GM12873 (cell line): ENCODE results near the gene CASP10.

Experiments
- TF ChIP-seq, protein P1 (sequence below): IDR thresholded peaks from 2 replicates; pipeline ENCODE4 v1.5.1; 2012; ENCODE audit warnings: low read depth, mild to moderate bottlenecking, moderate library complexity, low read length, control low read depth; ENCODE audit not compliant: insufficient read depth; ENCODE audit errors: missing control alignments

Gene CASP10

DNA sequence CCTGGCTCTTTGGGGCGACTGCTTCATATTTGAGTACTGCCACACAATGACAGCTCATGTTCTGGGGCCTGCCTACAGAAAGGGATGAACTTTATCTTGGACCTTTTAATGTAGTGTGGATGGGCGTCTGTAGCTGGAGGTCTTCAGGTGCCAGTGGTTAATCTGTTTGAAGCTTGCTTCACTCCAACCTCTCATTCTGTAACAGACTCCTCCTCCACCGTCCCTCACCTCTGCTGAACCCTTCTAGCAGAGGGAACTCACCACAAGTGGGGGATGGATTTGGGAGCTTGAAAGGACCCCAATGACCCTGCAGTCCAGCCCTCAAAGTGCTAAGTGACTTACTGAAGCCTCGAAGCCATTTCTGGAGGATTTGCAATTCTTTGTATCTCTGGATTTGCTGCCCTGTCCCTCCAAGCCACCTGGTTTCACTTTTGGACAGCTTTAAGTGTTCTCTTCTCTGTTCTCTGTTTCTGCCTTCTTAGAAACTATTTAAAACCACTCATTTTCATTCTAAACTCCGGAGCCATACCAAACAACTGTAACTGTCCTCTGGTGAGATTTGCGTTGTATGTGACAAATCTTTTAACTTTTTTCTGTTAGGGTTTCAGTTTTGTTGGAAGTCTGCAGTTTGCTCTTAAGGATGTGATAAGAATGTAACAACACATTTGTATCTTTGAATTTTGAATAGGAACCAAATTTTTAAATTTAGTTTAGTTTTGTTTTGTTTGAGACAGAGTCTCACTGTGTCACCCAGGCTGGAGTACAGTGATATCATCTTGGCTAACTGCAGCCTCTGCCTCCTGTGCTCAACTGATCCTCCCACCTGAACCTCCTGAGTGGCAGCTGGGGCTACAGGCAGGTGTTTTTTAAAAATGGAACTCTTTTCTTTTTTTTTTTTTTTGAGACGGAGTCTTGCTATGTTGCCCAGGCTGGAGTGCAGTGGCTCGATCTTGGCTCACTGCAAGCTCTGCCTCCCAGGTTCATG is 40.4 kb downstream of the CASP10 start:
- TF ChIP-seq, protein P1, sequence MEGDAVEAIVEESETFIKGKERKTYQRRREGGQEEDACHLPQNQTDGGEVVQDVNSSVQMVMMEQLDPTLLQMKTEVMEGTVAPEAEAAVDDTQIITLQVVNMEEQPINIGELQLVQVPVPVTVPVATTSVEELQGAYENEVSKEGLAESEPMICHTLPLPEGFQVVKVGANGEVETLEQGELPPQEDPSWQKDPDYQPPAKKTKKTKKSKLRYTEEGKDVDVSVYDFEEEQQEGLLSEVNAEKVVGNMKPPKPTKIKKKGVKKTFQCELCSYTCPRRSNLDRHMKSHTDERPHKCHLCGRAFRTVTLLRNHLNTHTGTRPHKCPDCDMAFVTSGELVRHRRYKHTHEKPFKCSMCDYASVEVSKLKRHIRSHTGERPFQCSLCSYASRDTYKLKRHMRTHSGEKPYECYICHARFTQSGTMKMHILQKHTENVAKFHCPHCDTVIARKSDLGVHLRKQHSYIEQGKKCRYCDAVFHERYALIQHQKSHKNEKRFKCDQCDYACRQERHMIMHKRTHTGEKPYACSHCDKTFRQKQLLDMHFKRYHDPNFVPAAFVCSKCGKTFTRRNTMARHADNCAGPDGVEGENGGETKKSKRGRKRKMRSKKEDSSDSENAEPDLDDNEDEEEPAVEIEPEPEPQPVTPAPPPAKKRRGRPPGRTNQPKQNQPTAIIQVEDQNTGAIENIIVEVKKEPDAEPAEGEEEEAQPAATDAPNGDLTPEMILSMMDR = no peak

DNA sequence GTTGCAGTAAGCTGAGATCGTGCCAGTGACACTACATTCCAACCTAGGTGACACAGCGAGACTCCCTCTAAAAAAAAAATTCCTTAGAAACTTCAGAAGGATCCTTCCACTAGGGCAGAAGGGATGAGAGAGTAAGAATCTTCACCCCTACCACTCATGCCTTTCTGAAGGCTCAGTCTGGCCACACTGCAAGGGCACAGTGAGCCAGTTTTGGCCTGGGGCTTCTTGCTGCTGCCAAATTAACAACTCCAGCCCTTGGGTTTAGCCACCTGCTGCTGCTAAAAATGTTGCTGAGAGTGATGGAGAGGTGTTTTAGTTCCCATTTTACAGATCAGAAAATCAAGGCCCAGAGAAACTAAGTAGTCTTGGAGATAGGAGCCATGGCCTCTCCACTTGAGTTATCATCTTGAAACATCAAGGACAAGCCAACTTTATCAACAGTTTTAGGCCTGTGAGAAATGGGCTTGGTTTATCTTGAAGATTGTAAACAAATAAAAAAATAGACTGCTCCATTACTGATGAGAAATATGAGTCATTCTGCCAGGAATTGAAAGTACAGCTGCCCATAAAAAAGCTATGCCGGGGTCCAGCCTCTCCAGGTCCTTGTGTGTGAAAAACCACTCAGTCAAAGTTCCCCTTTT is 45.5 kb downstream of the CASP10 start:
- TF ChIP-seq, protein P1 = no peak

DNA sequence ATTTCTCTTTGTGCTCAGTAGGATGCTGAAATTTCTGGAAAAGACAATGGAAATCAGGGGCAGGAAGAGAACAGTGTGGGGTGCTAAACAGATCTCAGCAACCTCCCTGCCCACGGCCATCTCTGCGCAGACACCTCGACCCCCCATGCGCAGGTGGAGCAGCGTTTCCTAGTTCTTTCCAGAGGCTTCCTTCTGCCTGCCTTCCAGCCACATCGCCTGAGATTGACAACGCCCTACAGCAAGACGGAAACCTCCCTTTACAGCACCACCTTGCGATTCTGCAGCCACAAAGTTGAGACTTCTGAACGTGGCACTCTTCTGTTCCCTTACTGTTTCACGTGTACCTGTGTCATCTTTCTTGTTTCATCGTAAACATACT is 46.0 kb downstream of the CASP10 start:
- TF ChIP-seq, protein P1 = no peak

DNA sequence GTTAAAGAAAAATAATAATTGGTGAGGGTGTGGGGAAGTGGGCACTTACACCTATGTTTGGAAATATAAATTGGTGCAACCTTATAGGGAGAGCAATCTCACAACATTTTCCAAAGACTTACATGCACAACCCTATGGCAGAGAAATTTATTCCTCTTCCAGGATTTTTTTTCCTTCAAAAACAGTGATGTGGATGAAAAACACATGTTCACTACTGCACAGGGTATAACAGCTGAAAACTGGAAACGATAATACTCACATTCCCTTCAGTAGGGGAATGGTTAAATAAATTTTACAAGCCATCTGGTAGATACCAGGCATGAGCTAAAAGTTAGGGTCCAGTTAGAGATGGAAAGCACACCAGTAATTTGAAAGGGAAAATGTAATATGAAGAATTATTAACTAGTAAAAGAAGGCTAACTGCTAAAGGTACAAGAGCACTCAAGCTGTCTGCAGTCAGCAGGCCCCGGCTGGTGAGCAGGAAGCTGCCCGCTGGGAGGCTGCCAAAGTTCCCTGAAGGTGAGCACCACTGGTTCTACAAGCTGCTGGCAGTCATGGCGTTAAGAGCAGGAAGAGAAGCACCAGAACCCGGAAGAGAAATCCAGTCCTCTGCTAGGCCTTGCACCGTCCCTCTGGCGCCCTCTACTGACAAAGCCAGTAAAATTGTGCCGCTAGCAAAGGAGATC is 49.0 kb downstream of the CASP10 start:
- TF ChIP-seq, protein P1 = peak; percentile 97

DNA sequence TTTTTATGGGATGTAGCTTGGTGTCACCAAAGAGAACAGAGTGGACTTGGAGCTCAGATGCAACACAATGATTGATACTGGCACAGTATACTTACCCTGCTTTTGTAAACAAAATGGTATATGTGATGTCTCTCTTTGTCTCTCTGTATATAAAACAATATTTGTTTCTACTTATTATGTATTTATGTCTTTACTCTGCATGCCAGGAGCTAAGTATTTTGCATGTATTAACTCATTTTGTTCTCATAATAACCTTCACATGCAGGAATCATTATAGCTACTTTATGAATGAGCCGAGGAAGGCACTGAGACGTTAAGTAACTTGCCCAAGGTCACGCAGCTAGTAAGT is 49.5 kb downstream of the CASP10 start:
- TF ChIP-seq, protein P1 = no peak

DNA sequence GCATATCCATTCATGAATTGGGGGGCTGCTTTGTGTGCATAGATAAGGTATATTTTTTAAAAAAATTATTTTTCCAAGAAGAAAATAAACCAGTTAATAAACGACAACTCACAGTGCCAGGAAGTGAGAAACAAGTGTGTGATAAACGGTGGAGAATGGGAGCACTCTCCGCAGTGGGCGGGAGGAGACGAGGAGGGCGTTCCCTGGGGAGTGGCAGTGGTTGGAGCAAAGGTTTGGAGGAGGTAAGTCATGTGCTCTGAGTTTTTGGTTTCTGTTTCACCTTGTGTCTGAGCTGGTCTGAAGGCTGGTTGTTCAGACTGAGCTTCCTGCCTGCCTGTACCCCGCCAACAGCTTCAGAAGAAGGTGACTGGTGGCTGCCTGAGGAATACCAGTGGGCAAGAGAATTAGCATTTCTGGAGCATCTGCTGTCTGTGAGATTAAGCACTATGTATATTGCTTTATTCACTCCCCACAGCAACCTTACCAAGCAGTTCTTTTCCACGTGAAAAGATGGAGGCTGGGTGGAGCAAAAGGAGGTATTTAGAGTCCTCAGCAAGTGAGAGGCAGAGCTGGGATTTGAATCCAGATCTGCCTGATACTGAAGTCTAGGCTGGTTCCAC is 50.4 kb downstream of the CASP10 start:
- TF ChIP-seq, protein P1 = peak; percentile 24
